Astrocyte (in vitro differentiated cells and primary cell): ENCODE results near the gene CNTN5.

ENCODE experiments used
- CTCF ChIP-seq: IDR thresholded peaks from 2 replicates; pipeline ENCODE4 v1.5.1; 2011; ENCODE audit warnings: low read depth, mild to moderate bottlenecking, inconsistent platforms, low read length, moderate library complexity; ENCODE audit not compliant: insufficient read depth
- EZH2 ChIP-seq: IDR thresholded peaks from 2 replicates; pipeline ENCODE4 v1.6.1; 2012; ENCODE audit warnings: mild to moderate bottlenecking, low read length, inconsistent platforms; ENCODE audit not compliant: insufficient read depth

DNA sequence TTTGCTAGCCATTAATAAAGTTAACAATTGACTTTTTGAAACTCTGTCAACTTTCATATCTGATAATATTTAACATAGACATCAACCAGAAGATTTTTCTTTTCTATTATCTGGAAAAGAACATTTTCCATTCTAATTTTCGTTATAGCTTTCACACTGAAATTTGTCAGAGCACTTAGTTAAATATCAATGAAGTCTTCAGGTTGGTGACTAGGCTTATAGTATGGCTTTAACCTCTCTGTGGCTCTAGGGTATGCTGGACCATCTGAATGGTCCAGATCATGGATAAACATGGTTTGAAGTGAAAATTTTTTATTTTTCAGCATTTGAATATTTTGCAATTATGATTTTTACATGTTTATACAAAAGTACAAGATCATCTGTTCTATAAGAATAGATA lies 548.1 kb downstream of the CNTN5 start:
- TF ChIP-seq CTCF (no peak), EZH2 (no peak)
